ENCODE results near the gene ANOS1.
A peak's percentile ranks its signal among the peaks of the same experiment; 100 is the strongest.

The ANOS1 gene

GRCh38 chrX:8730812-8731558 is 952 bp downstream of the ANOS1 start:
- no peak for DNase-seq (ENCODE audit: low read depth)
- TF ChIP-seq CTCF (IDR thresholded peaks at IDR 0.05; ENCODE audit: control insufficient read depth, insufficient read depth, low read depth, low read length, missing control alignments): no peak
- peak overlapping the region; percentile 41 for H3K4me3 ChIP-seq (ENCODE audit: control insufficient read depth, low read depth, low read length)

GRCh38 chrX:8729811-8730210 is 2.1 kb downstream of the ANOS1 start:
- TF ChIP-seq CTCF (IDR thresholded peaks at IDR 0.05; ENCODE audit: control insufficient read depth, insufficient read depth, low read depth, low read length, missing control alignments): no peak
- DNase-seq (ENCODE audit: low read depth): no peak
- H3K4me3 ChIP-seq (ENCODE audit: control insufficient read depth, low read depth, low read length): no peak overlapping the region

- DNase-seq (ENCODE audit: low read depth): no peak
- H3K4me3 ChIP-seq (ENCODE audit: control insufficient read depth, low read depth, low read length): no peak overlapping the region
- TF ChIP-seq CTCF (IDR thresholded peaks at IDR 0.05; ENCODE audit: control insufficient read depth, insufficient read depth, low read depth, low read length, missing control alignments): no peak
Observed at GRCh38 chrX:8728932-8729535, 2.9 kb downstream of the ANOS1 start.

- DNase-seq (ENCODE audit: low read depth): no peak
- no peak for TF ChIP-seq CTCF (IDR thresholded peaks at IDR 0.05; ENCODE audit: control insufficient read depth, insufficient read depth, low read depth, low read length, missing control alignments)
- no peak overlapping the region for H3K4me3 ChIP-seq (ENCODE audit: control insufficient read depth, low read depth, low read length)
Observed at GRCh38 chrX:8726031-8726652, 5.8 kb downstream of the ANOS1 start.

- no peak overlapping the region for H3K4me3 ChIP-seq (ENCODE audit: control insufficient read depth, low read depth, low read length)
- no peak for DNase-seq (ENCODE audit: low read depth)
- TF ChIP-seq CTCF (IDR thresholded peaks at IDR 0.05; ENCODE audit: control insufficient read depth, insufficient read depth, low read depth, low read length, missing control alignments): peak; percentile 7
Observed at GRCh38 chrX:8724300-8724699, 7.6 kb downstream of the ANOS1 start.

- no peak overlapping the region for H3K4me3 ChIP-seq (ENCODE audit: control insufficient read depth, low read depth, low read length)
- TF ChIP-seq CTCF (IDR thresholded peaks at IDR 0.05; ENCODE audit: control insufficient read depth, insufficient read depth, low read depth, low read length, missing control alignments): no peak
- no peak for DNase-seq (ENCODE audit: low read depth)
Observed at GRCh38 chrX:8721536-8721935, 10.4 kb downstream of the ANOS1 start.
